NCI-H187 (cell line): ENCODE results near the gene CASZ1.

Source experiments
- DNase-seq, 2 experiments: peaks; one replicate each; lab custom pipeline; 2025; lab: John Stamatoyannopoulos, UW

The CASZ1 gene

DNA sequence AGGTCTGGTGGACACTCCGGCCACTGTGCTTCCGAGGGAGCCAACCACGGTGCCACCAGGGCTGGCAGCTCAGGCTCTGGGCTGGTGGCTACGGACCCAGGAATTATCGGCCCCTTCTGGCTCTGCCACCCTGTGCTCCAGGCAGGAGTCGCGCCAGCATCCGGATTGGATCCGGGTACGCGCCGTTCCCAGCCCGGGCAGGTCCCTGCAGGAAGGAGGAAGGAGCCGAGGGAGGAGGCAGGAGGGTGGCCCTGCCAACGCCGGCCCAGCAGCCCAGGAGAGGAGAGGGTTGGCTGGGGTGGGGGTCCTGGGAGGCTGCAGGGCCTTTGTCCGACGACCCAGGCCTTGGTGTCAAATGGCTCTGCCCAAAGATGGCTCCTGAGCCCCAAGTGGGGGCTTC, 160.5 kb downstream of the CASZ1 start:
- no peak for DNase-seq

DNA sequence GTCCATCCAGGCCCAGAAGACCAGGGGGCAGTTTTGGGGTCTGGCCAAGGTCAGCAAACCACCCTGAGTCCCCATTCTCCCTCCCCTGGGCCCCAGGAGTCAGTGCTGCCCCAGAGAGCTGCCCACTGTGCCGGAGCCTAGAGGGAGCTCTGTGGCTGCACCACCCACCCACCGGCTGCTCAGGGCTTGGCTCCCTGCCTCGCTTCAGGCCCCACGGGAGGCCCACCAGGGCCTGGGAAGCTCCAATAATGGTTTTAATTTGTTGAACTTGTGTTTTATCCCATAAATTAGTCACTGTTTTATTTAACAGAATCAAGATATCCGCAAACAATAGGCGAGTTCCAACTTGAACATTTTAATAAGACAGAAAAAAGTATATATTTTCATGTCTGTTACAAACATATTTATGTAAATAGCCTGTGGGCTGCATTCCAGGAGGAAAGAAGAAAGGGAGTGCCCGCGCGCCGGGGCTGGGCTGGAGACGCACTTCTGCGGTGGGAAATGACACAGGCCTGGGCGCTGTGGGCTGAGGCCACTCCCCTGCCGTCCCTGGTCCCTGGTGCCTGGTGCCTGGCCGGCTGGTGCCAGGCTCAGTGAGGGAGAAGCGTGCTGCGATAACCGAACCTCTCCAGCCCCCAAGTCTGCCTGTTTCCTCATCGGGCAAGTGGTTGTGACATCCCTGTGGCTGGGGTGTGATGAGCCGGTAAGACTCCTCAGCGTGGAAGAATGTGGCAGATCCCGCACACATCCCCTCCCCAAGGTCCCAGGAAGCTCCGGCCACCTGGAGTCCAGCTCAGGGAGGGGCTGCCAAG, 161.2 kb downstream of the CASZ1 start:
- no peak for DNase-seq

DNA sequence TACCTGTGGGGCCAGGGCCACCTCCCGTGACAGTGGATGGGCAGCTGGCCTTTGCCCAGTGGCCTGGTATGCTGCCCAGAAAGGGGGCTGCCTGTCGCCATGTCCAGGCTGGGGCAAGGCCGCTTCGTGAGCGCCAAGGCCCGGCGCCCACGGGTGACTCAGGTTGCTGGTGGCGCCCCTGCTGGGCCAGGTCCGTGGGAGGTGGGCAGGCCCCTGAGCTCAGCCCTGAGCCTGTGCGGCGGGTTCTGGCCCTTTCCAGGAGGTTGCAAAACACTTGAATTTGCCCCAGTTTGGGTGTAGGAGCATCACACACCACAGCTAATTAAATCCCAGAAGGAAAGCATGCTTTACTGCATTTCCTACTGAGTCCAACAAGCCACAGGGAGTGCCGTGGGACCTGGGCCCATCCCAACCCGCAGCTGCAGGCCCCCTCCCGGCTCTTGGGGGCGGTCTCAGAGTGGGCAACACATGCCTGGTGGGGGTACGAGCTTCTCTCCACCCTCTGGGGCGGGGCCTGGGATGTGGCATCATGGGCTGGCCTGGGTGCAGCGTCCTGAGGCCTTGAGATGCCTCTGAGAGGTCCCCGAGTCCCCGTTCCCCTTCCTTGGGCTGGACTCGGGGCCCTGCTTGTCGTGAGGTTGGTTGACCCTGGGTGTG, 161.9 kb downstream of the CASZ1 start:
- no peak for DNase-seq

DNA sequence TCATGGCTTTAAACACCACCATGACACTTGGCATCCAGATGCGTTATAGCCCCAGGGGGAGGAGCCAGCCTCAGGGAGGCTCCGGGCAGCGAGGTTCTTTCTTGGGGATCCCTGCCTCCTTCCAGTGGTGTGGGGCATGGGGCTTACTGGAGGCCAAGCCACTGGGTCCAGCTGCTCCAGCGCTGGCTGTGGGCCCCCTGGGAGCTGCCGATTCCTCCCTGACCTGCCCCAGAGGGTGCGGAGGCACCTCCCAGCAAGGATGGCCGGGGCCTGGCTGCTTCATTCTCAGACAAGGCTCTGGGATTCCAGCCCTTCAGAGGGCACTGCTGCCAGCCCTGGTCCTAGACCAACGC, 162.4 kb downstream of the CASZ1 start:
- no peak for DNase-seq

DNA sequence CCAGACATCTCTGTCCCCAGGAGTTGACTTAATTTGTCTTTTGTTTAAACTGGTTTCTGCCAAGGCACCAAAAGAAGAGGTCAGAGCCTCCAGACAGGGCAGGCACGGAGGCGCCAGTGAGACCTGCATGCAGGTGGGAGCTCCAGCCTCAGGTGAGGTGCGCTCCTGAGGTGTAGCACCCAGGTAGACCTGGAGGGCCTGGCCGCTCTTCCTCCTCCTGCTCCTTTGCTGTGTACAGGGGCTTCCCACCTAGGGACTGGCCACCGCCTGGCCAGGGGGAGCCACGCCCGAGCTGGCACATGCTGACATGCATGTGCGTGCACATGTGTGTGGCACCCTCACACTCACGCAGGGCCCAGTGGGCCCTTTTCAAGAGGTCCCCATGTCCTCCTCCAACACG, 163.0 kb downstream of the CASZ1 start:
- DNase-seq = no peak

DNA sequence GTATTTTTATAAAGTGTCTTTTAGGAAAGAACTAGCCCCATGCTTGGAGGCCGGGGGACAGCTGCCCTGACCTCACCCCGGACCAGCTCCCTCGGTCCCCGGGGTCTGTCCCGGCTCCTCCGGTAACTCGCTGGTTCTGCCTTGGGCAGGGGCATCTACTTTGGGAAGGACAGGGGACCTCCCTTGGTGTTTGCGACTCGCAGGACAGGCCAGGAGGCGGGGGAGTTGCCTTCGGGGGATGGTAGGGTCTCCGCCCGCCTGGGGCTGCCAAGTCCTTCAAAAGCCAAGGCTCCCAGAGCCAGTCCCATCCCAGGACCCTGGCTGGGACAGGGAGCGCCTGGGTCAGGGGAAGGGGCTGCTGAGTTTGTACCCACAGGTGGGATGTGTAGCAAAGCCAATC, 163.8 kb downstream of the CASZ1 start:
- no peak for DNase-seq

DNA sequence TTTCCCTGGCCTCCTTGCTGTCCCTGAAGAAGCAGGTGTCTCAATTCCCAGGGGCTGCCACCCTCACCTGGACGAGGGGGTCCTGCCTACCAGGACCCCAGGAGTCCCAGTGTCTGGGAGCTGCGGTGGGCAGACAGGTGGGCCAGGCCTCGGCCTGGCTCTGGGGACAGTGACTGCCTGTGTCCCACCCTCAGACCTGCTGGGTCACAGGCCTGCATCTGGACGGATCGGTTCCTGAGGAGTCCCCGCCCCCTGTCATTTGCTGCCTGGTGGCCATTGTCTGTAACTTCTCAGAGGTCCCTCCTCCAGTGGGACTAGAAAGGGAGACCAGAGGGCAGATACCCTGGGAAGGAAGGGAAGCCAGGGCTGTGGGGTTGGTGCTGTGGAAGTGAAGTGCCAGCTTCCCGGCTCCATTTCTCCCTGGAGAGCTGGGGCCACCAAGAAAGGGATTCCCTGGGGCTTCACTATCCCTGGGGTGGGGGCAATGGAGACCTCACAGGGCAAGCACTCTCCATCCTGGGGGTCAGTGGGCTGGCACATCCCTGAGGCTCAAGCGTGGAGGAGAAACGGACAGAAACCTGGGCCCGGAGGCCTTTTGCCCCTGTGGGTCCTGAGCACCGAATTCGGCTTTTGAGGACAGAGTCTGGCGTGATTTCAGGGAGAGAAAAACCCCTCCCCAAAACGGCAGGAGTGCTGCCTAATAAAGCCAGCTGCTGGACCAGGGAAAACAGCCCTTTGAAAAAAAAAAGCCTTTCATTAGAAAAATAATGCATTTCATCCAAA, 164.4 kb downstream of the CASZ1 start:
- DNase-seq = no peak

DNA sequence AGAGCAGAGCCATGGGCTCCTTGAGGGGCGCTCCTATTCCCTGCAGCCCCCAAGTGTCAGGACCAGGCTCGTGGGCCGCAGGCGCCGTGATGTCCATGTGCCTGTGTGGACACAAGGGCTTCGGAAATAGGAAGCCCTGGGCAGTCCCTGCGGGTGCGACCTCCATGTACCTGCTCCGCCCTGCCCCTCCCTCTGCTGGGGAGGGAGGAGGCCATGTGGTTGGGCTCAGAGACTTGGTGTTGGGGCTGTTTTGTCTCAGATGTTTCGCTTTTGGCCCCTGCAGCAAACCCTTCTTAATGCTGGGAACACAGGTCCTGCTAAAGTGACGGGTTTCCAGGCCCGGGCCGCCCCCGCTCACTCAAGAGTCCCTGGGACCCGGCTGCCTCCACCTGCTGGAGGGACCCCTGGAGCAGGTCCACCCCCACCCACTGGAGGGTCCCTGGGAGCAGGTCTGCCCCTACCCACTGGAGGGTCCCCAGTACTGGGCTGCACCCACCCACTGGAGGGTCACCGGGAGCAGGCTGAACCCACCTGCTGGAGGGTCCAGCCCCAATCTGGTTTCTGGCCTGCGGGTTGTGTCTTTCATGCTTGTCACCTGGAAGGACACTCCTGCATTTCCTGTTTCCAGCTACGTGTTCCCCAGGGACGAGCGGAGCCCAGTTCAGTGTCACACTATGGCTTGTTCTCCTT, 165.2 kb downstream of the CASZ1 start:
- DNase-seq = no peak

DNA sequence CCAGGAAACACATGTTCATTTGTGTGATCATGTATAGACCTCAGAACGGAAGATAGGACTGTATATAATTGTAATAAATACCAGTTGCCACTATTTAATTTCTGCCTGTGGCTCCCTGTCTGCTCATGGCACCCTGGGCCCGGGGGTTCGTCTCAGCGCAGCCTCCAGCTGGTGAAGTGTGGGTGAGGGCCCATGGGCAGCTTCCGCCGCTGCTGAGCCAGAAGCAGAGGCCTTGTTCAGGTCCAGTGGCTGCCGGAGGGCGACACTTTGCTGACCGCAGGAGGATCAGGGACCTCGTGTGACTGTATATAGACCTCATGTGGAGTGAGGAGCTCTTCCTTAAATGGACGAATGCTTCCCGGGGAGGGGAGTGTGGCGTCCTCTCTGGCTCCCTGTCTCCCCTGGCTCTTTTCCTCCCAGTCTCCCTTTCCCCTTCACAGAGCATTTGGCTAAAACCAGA, 165.8 kb downstream of the CASZ1 start:
- DNase-seq = no peak

DNA sequence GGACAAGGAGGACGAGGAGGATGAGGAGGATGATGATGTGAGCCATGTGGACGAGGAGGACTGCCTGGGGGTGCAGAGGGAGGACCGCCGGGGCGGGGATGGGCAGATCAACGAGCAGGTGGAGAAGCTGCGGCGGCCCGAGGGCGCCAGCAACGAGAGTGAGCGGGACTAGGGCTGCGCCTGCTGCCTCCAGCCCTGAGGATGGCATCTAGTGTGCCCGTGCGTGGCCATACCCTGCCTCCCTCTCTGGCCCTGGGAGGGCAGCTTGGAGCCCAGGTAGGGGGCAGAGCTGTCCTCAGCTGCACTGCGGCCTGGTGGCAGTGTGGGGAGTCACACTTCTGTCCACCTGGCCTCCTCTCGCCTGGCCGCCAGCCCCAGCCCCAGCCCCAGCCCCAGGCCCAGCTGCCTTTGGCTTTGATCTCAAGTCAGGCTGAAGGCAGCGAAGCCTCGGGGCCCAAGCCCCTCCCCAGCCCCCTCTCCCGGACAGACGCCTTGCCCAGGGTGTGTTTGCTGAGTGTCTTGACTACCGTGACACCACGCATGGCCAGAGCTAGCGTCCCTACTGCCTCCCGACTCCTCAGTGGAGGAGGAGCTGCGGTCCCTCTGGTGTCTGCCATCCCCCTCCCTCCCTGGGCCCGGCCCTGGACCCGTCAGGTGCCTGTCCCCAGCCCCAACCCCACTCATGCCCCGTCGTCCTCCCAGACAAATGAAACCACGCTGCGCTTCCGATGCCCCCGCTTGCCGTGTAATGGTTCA, 166.5 kb downstream of the CASZ1 start:
- no peak for DNase-seq

DNA sequence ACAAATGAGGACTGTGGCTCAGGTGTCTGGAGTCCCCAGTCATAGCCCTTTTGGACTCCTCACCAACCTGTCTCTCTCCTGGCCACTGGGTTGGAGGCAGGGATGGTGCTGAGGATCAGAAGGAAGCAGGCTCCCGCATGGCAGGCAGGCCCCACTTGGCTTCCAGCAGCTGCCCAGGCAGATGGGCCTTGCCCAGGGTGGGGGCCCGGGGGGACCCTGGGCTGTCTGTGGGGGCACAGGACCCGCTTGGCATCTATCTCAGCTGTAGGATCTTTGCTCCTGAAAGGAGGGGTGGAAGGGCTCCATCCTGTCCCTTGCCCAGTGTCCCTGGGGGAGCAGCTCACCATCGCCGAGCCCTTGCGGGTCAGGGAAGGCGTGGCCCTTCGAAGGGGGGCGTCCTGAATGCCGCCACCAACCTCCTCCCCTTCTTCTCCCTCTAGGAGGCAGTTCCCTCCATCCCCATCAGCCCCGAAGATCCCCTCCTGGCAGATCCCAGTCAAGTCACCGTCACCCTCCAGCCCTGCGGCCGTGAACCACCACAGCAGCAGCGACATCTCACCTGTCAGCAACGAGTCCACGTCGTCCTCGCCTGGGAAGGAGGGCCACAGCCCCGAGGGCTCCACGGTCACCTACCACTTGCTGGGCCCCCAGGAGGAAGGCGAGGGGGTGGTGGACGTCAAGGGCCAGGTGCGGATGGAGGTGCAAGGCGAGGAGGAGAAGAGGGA, 167.2 kb downstream of the CASZ1 start:
- no peak for DNase-seq

DNA sequence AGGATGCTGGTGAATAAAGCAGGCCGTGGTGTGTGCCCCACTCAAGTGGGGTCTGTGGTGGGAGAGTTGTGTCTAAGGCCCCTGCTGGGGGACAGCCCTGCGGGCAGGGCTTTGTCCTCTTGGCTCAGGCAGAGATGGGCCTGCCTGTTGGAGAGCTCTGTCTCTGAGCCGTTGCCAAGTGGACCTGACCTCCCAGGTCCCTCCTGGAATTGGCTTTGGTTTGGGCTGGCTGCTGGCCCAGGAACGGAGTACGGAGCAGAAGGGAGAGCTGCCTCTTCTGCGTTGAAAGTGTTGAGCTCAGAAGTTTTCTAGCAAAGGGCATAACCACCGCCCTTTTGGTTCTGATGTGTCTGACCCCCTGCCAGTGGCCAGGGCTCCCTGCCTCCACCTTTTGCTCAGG, 167.8 kb downstream of the CASZ1 start:
- DNase-seq = no peak

DNA sequence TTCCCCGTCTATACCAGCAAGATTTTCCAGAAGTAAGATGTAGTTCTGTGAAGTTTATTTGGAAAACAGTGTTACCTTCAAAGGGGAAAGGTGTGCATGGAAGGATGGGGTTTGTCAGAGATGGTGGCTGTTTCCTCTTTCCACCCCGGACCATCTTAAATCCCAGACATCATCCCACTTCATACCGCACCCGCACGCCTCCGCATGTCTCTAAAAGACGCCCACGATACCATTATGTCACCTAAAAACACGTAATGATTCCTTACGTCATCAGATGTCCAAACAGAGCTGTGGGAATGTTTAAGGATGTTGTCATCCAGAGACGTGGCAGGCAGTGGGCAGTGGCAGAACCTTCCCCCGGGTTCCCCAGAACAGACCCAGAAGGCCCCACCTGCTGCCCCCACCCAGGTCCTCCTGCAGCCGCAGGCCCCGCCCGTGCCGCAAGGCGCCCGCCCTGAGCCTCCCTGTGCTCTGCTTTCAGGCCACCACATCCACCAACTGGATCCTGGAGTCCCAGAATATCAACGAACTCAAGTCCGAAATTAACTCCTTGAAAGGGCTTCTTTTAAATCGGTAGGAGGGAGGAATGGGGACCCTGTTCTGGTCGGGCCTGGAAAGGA, 169.5 kb downstream of the CASZ1 start:
- DNase-seq = no peak

DNA sequence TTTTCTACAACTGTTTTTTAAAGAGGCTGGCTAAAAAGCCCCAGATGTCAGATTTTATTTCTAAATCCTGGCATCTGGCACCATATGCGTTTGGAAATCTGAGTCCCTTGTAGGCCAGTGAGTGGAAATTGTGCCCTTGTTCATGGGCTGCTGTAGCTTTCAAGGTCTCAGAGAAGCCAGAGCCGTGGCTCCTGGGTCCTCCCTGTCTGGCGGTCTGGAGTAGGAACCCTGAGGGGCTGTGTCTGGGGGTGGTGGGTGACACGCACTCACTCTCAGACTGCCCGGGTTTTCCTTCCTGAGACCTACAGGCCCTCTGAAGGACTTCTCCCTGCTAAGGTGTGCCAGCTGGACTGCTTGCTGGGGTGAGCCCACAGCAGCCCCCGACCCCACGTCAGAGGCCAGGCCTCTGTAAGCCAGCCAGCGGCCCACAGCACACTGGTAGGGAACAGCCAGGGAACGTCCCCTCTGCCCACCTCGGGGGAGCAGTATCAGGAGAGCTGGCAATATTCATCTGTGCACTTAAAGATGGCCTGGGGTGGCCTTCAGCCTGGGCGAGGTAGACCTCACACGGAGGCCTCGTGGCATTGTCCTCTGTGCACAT, 170.2 kb downstream of the CASZ1 start:
- DNase-seq = no peak

DNA sequence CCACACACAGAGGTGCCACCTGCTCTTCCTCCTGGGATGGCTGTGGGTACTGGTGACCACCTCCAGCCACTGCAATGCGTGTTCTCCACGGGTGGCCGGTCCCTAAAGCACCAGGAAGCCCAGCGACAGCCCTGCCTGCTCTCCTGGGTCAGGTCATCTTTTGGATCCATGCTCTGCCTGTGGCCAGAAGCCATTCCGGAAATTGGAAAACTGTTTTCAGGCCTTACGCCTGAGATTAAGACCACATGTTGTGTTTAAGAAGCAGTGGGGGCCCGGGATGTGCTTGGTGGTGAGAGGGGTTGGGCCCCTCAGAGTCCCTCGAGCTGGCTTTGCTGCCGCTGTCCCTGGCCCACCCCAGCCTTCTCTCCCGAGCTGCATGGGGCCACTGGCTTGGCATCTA, 170.9 kb downstream of the CASZ1 start:
- no peak for DNase-seq

DNA sequence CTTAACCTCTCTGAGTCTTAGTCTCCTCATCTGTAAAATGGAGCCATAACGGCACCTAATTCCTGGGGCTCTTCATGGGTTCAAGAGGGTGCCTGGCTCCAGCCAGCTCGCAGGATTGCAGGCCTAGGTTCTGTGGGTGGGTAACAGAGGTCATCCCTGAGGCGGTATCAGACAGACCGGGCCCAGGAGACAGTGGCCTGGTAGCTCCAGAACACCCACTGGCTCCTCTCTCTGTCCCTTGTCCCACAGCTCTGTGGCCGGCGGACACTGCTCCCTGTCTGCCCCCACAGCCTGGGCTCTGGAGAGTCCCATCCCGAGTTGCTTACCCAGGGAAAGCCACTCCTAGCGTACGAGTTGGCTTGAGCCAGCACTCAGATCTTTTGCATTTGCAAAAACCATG, 171.4 kb downstream of the CASZ1 start:
- DNase-seq = no peak

DNA sequence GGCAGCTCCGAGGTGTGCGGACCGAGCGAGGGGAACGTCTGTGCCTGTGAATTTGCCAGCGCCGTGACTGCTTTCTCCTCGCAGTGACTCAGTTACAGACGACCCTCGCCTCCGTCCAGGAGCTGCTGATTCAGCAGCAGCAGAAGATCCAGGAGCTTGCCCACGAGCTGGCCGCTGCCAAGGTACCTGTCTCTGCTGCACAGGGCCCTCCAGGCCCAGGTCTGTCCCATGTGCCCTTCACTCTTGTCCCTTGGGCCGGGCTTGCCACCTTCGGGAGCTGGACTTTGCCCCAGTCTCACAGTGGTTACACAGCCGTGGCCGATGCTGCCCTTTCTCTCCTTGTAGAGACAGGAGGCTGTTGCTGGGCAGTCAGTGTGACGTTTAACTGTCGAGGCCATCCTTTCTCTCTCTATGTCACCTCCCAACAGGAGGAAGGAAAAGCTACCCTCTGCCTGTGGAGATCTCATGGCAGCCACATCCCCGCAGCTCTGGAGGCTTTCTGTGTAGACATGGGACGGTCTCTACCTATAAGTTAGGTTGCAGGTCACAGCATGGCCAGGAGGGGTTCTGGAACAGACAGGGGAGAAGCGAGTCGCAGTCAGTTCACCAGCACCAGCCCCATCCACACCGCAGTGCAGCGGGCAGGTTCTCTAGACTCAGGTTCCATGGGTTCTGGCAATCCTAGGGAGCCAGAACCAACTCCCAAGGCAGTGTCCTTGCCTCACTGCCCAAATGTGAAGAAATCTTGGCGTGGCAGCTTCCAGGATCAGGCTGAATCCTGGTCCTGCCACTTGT, 172.0 kb downstream of the CASZ1 start:
- no peak for DNase-seq

DNA sequence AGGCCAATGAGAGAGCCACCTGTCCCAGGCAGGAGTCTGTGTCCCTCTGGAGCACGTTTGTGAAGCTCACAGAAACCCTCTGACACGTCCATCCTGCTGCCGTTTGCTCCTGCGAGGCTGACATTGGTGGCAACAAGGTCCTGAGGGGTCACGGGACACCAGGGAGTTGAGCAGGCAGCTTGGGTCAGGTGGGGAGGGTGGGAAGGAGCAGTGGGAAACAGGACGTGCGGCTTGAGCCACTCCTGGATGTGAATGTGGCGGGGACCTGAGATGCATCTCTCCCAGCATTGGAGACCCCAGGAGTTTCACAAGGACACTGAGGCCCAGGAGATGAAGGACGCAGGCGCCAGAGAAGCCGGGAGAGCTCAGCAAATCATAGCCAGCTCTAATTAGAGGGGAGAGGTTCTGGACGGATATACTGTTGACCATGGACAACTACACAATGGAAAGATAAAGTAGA, 172.7 kb downstream of the CASZ1 start:
- DNase-seq = no peak
